GM23338 (cell line): Measurements from ENCODE around the gene LMF1.

Experiments used
- CREB1 ChIP-seq: fragments of 250-450 bp; sonication (Bioruptor Pico); IDR thresholded peaks from 2 replicates; pipeline ENCODE4 v1.5.0; 2020; ENCODE audit warnings: low read depth, mild to moderate bottlenecking, moderate library complexity
- EZH2 ChIP-seq: fragments of 200-600 bp; sonication (generic); IDR thresholded peaks from one replicate; pipeline ENCODE4 v1.8.0; 2017; ENCODE audit warnings: antibody characterized with exemption, mild to moderate bottlenecking, low read depth; ENCODE audit not compliant: unreplicated experiment
- EZH2phosphoT487 ChIP-seq: fragments of 200-600 bp; sonication (generic); IDR thresholded peaks from one replicate; pipeline ENCODE4 v1.8.1; 2018; ENCODE audit warnings: antibody characterized with exemption; ENCODE audit not compliant: unreplicated experiment
- JUNB ChIP-seq: IDR thresholded peaks from one replicate; pipeline ENCODE4 v1.6.1; 2016; ENCODE audit warnings: antibody characterized with exemption; ENCODE audit not compliant: unreplicated experiment
- POLR2AphosphoS5 ChIP-seq: IDR thresholded peaks from 2 replicates; pipeline ENCODE4 v1.6.1; 2016; ENCODE audit warnings: antibody characterized with exemption, low read depth
- TF ChIP-seq, protein P1 (sequence below), 2 experiments: fragments of 200-600 bp in 1 of 2; sonication (generic) in 1 of 2; conservative IDR thresholded peaks; 2 replicates each; pipeline versions ENCODE4 v1.5.1 to v1.6.1; 2016 to 2017; ENCODE audit warnings: antibody characterized with exemption in 2 of 2, low read depth in 2 of 2, mild to moderate bottlenecking in 2 of 2, moderate library complexity in 1 of 2
- TF ChIP-seq, protein P2 (sequence below): IDR thresholded peaks from one replicate; pipeline ENCODE4 v1.6.1; 2018; ENCODE audit warnings: antibody characterized with exemption; ENCODE audit not compliant: unreplicated experiment
- TF ChIP-seq, protein P3 (sequence below): IDR thresholded peaks from 2 replicates; pipeline ENCODE4 v1.6.1; 2016; ENCODE audit warnings: antibody characterized with exemption

DNA sequence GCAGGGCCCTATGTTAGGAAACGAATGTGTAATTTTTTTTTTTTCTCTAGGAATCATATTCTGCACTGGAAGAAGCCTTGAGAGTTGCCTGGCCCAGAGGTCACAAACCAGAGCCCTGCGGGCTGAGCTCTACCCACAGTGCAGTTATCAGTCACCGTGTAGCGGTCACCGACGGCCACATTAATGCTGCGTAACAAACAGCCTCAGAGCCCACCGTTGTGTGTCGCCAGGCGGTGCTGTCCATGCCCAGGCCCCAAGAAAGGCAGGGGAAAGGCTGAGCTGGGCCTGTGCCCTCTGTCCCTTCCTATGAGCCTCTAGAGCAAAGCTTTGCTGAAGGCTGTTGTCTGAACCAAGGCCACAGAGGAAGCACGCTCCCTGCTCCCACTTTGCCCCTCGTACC is 4.5 kb upstream of the LMF1 start:
- TF ChIP-seq, protein P1, sequence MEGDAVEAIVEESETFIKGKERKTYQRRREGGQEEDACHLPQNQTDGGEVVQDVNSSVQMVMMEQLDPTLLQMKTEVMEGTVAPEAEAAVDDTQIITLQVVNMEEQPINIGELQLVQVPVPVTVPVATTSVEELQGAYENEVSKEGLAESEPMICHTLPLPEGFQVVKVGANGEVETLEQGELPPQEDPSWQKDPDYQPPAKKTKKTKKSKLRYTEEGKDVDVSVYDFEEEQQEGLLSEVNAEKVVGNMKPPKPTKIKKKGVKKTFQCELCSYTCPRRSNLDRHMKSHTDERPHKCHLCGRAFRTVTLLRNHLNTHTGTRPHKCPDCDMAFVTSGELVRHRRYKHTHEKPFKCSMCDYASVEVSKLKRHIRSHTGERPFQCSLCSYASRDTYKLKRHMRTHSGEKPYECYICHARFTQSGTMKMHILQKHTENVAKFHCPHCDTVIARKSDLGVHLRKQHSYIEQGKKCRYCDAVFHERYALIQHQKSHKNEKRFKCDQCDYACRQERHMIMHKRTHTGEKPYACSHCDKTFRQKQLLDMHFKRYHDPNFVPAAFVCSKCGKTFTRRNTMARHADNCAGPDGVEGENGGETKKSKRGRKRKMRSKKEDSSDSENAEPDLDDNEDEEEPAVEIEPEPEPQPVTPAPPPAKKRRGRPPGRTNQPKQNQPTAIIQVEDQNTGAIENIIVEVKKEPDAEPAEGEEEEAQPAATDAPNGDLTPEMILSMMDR (conservative IDR thresholded peaks at IDR 0.05; ENCODE audit: low read depth in 2 of 2), result no peak
- TF ChIP-seq EZH2 (no peak), EZH2phosphoT487 (no peak), JUNB (no peak), CREB1 (no peak), POLR2AphosphoS5 (no peak)
- TF ChIP-seq, protein P2, sequence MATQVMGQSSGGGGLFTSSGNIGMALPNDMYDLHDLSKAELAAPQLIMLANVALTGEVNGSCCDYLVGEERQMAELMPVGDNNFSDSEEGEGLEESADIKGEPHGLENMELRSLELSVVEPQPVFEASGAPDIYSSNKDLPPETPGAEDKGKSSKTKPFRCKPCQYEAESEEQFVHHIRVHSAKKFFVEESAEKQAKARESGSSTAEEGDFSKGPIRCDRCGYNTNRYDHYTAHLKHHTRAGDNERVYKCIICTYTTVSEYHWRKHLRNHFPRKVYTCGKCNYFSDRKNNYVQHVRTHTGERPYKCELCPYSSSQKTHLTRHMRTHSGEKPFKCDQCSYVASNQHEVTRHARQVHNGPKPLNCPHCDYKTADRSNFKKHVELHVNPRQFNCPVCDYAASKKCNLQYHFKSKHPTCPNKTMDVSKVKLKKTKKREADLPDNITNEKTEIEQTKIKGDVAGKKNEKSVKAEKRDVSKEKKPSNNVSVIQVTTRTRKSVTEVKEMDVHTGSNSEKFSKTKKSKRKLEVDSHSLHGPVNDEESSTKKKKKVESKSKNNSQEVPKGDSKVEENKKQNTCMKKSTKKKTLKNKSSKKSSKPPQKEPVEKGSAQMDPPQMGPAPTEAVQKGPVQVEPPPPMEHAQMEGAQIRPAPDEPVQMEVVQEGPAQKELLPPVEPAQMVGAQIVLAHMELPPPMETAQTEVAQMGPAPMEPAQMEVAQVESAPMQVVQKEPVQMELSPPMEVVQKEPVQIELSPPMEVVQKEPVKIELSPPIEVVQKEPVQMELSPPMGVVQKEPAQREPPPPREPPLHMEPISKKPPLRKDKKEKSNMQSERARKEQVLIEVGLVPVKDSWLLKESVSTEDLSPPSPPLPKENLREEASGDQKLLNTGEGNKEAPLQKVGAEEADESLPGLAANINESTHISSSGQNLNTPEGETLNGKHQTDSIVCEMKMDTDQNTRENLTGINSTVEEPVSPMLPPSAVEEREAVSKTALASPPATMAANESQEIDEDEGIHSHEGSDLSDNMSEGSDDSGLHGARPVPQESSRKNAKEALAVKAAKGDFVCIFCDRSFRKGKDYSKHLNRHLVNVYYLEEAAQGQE, result no peak
- TF ChIP-seq, protein P3, sequence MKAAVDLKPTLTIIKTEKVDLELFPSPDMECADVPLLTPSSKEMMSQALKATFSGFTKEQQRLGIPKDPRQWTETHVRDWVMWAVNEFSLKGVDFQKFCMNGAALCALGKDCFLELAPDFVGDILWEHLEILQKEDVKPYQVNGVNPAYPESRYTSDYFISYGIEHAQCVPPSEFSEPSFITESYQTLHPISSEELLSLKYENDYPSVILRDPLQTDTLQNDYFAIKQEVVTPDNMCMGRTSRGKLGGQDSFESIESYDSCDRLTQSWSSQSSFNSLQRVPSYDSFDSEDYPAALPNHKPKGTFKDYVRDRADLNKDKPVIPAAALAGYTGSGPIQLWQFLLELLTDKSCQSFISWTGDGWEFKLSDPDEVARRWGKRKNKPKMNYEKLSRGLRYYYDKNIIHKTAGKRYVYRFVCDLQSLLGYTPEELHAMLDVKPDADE, result no peak
